PC-3 (cell line): ENCODE data around the gene ATG7.

ENCODE experiments used
- CTCF ChIP-seq: fragments of 300-600 bp; sonication (generic); conservative IDR thresholded peaks from 2 replicates; pipeline ENCODE4 v1.5.1; 2017; ENCODE audit warnings: antibody characterized with exemption, low read depth, mild to moderate bottlenecking, low read length
- EZH2phosphoT487 ChIP-seq: fragments of 300-600 bp; sonication (generic); IDR thresholded peaks from 2 replicates; pipeline ENCODE4 v1.6.1; 2018; ENCODE audit warnings: mild to moderate bottlenecking, antibody characterized with exemption, low read length, borderline replicate concordance

DNA sequence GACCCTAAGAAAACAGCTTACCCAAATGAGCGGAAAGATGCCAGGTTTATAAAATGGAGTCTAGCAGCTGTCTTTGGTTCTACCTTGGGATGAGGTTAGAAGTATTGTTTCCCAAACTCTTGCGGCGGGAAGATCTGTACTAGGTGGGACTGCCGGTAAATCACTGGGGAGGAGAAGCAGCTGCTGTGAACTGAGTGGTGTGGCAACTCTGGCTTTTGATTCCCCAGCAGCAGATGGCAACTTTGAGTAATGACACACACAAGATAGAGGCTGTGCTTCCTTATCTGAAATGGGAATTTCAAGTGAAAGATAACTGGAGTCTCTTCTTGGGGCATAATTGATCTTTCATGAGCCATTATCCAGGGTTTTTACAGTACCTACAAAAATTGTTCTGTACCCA, 184.9 kb downstream of the ATG7 start:
- TF ChIP-seq EZH2phosphoT487: no peak
- no peak for TF ChIP-seq CTCF
